Neural cell (in vitro differentiated cells): ENCODE data around the gene TENT4A. TPM values are rescaled to one million over a fixed set of nuclear protein-coding genes. Genes with fewer than 3 reads are reported as not detected.

Source experiments
- H2AFZ ChIP-seq: fragments of 200-600, 300-800 bp; sonication (generic), shearing (Covaris generic); 2 replicates; pipeline ENCODE4 v1.6.0; 2014; ENCODE audit warnings: low read depth, mild to moderate bottlenecking, antibody characterized with exemption, low read length, moderate library complexity
- H3F3A ChIP-seq: fragments of 200-600 bp; shearing (Covaris generic); 2 replicates; pipeline ENCODE4 v1.6.1; 2016; ENCODE audit warnings: mild to moderate bottlenecking, moderate library complexity, mixed read lengths, antibody characterized with exemption, low read length; ENCODE audit not compliant: insufficient read depth, poor library complexity, severe bottlenecking
- H3K27ac ChIP-seq: fragments of 200-600, 300-800 bp; sonication (generic), shearing (Covaris generic); 2 replicates; pipeline ENCODE4 v1.5.1; 2014; ENCODE audit warnings: mild to moderate bottlenecking, low read length, moderate library complexity
- H3K27me3 ChIP-seq: fragments of 300-800, 200-600 bp; sonication (generic), shearing (Covaris generic); 2 replicates; pipeline ENCODE4 v1.6.0; 2014; ENCODE audit warnings: mild to moderate bottlenecking, low read depth, low read length, moderate library complexity; ENCODE audit not compliant: insufficient read depth
- H3K36me3 ChIP-seq: fragments of 300-800, 200-600 bp; sonication (generic), shearing (Covaris generic); 2 replicates; pipeline ENCODE4 v1.5.1; 2014; ENCODE audit warnings: mild to moderate bottlenecking, antibody characterized with exemption, low read length, moderate library complexity; ENCODE audit not compliant: insufficient read depth
- H3K4me2 ChIP-seq: fragments of 300-800, 200-600 bp; sonication (generic), shearing (Covaris generic); 2 replicates; pipeline ENCODE4 v1.6.0; 2014; ENCODE audit warnings: mild to moderate bottlenecking, low read length
- H3K4me3 ChIP-seq: fragments of 300-800, 200-600 bp; sonication (generic), shearing (Covaris generic); 2 replicates; pipeline ENCODE4 v1.5.1; 2014; ENCODE audit warnings: mild to moderate bottlenecking, low read length, moderate library complexity
- H3K79me2 ChIP-seq: fragments of 200-600 bp; shearing (Covaris generic); replicated peaks from 2 replicates; pipeline ENCODE4 v1.6.0; 2014; ENCODE audit warnings: mild to moderate bottlenecking, low read length, moderate library complexity; ENCODE audit not compliant: insufficient read depth
- H3K9ac ChIP-seq: fragments of 300-800, 200-600 bp; sonication (generic), shearing (Covaris generic); 2 replicates; pipeline ENCODE4 v1.6.1; 2016; ENCODE audit warnings: mild to moderate bottlenecking, low read length, mixed read lengths
- H3K9me2 ChIP-seq: fragments of 200-600 bp; shearing (Covaris generic); 2 replicates; pipeline ENCODE4 v1.6.1; 2016; ENCODE audit warnings: mild to moderate bottlenecking, low read length, mixed read lengths; ENCODE audit not compliant: insufficient read depth
- H3K9me3 ChIP-seq: fragments of 200-600, 300-800 bp; sonication (generic), shearing (Covaris generic); 2 replicates; pipeline ENCODE4 v1.6.1; 2016; ENCODE audit warnings: mild to moderate bottlenecking, mixed run types, low read length, moderate library complexity, mixed read lengths
- H4K20me1 ChIP-seq: fragments of 200-600 bp; shearing (Covaris generic); 2 replicates; pipeline ENCODE4 v1.6.1; 2016; ENCODE audit warnings: mild to moderate bottlenecking, mixed run types; ENCODE audit not compliant: insufficient read depth
- CTCF ChIP-seq: fragments of 450-650 bp; IDR thresholded peaks from 2 replicates; pipeline ENCODE4 v1.5.1; 2014; ENCODE audit warnings: antibody characterized with exemption, mild to moderate bottlenecking, moderate library complexity; ENCODE audit not compliant: poor library complexity, severe bottlenecking
- EP300 ChIP-seq: fragments of 450-650 bp; conservative IDR thresholded peaks from 2 replicates; pipeline ENCODE4 v1.6.1; 2014; ENCODE audit warnings: antibody characterized with exemption, mild to moderate bottlenecking, moderate library complexity; ENCODE audit not compliant: poor library complexity, severe bottlenecking
- EZH2 ChIP-seq: fragments of 200-600, 300-800 bp; shearing (Covaris generic), sonication (generic); IDR thresholded peaks from 2 replicates; pipeline ENCODE4 v1.6.1; 2014; ENCODE audit warnings: antibody characterized with exemption, low read length, borderline replicate concordance, mild to moderate bottlenecking; ENCODE audit not compliant: insufficient read depth, poor library complexity, severe bottlenecking
- MXI1 ChIP-seq: fragments of 450-650 bp; conservative IDR thresholded peaks from 2 replicates; pipeline ENCODE4 v1.6.1; 2014; ENCODE audit warnings: antibody characterized with exemption, mild to moderate bottlenecking; ENCODE audit not compliant: poor library complexity, severe bottlenecking
- POLR2AphosphoS5 ChIP-seq: IDR thresholded peaks from 2 replicates; pipeline ENCODE4 v1.6.1; 2012
- RAD21 ChIP-seq: fragments of 450-650 bp; conservative IDR thresholded peaks from 2 replicates; pipeline ENCODE4 v1.6.1; 2014; ENCODE audit warnings: antibody characterized with exemption, mild to moderate bottlenecking, moderate library complexity
- REST ChIP-seq: IDR thresholded peaks from 2 replicates; pipeline ENCODE4 v1.6.1; 2012; ENCODE audit warnings: borderline replicate concordance
- SMC3 ChIP-seq: fragments of 450-650 bp; conservative IDR thresholded peaks from 2 replicates; pipeline ENCODE4 v1.6.1; 2014; ENCODE audit warnings: antibody characterized with exemption, mild to moderate bottlenecking, moderate library complexity; ENCODE audit not compliant: poor library complexity
- TAF1 ChIP-seq: IDR thresholded peaks from 2 replicates; pipeline ENCODE4 v1.6.1; 2012; ENCODE audit warnings: low read depth
- polyA plus RNA-seq: library from polyadenylated mRNA; depleted of rRNA; stranded (reverse); fragments of >200 nt; gene quantifications from 2 replicates; pipeline ENCODE4 v1.2.3, GENCODE V29; 2014

TENT4A gene
- polyA plus RNA-seq, 1 donor from 2014 or later = 12.1 TPM

GRCh38 chr5:6754766-6755165 lies 41.5 kb downstream of the TENT4A start:
- H3K9ac ChIP-seq = no peak overlapping the region

GRCh38 chr5:6755519-6755918 lies 42.3 kb downstream of the TENT4A start:
- no peaks in the 10 kb centered on the region for H3K27me3 ChIP-seq
- H3K4me3 ChIP-seq = no peak overlapping the region
- H3K9me3 ChIP-seq = no peaks in the 10 kb centered on the region
- no peak overlapping the region for H3K27ac ChIP-seq
- H3K4me2 ChIP-seq = no peak overlapping the region
- no peak overlapping the region for H2AFZ ChIP-seq
- H3K36me3 ChIP-seq = peaks cover 10% of the 10 kb centered on the region
- no peaks in the 10 kb centered on the region for H3F3A ChIP-seq
- H3K79me2 ChIP-seq = no peaks in the 10 kb centered on the region
- H4K20me1 ChIP-seq = no peaks in the 10 kb centered on the region
- no peak overlapping the region for H3K9ac ChIP-seq
- no peaks in the 10 kb centered on the region for H3K9me2 ChIP-seq
- no peak for TF ChIP-seq TAF1
- TF ChIP-seq RAD21 = no peak
- TF ChIP-seq CTCF = no peak
- no peak for TF ChIP-seq REST
- no peak for TF ChIP-seq MXI1
- TF ChIP-seq EP300 = no peak
- TF ChIP-seq SMC3 = no peak

More at GRCh38 chr5:6754766-6755165, 41.5 kb downstream of the TENT4A start:
- Histone ChIP-seq H4K20me1 (no peaks in the 10 kb centered on the region), H3K4me3 (no peak overlapping the region), H3K79me2 (no peaks in the 10 kb centered on the region), H3F3A (no peaks in the 10 kb centered on the region), H3K4me2 (no peak overlapping the region), H3K9me2 (no peaks in the 10 kb centered on the region), H3K27me3 (no peaks in the 10 kb centered on the region), H3K9me3 (no peaks in the 10 kb centered on the region), H2AFZ (no peak overlapping the region), H3K36me3 (peaks cover 10% of the 10 kb centered on the region), H3K27ac (no peak overlapping the region)
- TF ChIP-seq EP300 (no peak), EZH2 (no peak), SMC3 (no peak), RAD21 (no peak), POLR2AphosphoS5 (no peak), MXI1 (no peak), TAF1 (no peak), REST (no peak), CTCF (no peak)
